B cell (primary cell): ENCODE data around the gene IQCK. TPM values are rescaled to one million over a fixed set of nuclear protein-coding genes. Genes with fewer than 3 reads are reported as not detected.

ENCODE experiments used
- ATAC-seq: fragments of 200-7000 bp; cut with Tn5 transposase; one replicate; pipeline ENCODE4 v1.10.0; 2021; ENCODE audit warnings: low read depth, mild to moderate bottlenecking, moderate number of reproducible peaks, moderate library complexity
- CTCF ChIA-PET: fragments of 350-600 bp; sonication (Branson Sonifier 250); formaldehyde crosslinking; loops from one replicate; lab custom pipeline; 2021; ENCODE audit warnings: antibody characterized with exemption, inconsistent platforms; lab: Charles Lee
- POLR2A ChIA-PET: fragments of 350-600 bp; sonication (Branson Sonifier 250); formaldehyde crosslinking; loops from one replicate; lab custom pipeline; 2021; ENCODE audit warnings: antibody characterized with exemption; lab: Charles Lee
- DNase-seq: peaks from one replicate; pipeline ENCODE4 v3.0.0; 2013
- H2AFZ ChIP-seq: 2 replicates; pipeline ENCODE4 v1.6.1; 2012; ENCODE audit warnings: mild to moderate bottlenecking, low read depth, low read length; ENCODE audit not compliant: insufficient read depth, poor library complexity, severe bottlenecking
- H3K27ac ChIP-seq, 2 donors: 1 replicate in 1 of 2; 2 replicates in 1 of 2; pipeline ENCODE4 v1.5.1; 2012 to 2013; ENCODE audit warnings: low read length in 2 of 2, mild to moderate bottlenecking in 2 of 2, moderate library complexity in 1 of 2
- H3K27me3 ChIP-seq, 4 experiments: fragments of 200-600 bp in 1 of 4; sonication (generic) in 1 of 4; replicated peaks in 1 of 4; 1 replicate in 2 of 4; 2 replicates in 2 of 4; pipeline versions ENCODE4 v1.6.1 to v1.7.0; 2013 to 2016; ENCODE audit warnings: low read length in 3 of 4, mild to moderate bottlenecking in 2 of 4, mixed read lengths in 1 of 4, moderate library complexity in 1 of 4; ENCODE audit not compliant: insufficient read depth in 4 of 4, control insufficient read depth in 3 of 4; ENCODE audit errors: control extremely low read depth in 1 of 4
- H3K36me3 ChIP-seq, 2 experiments: replicated peaks in 1 of 2; 1 replicate in 1 of 2; 2 replicates in 1 of 2; pipeline versions ENCODE4 v1.6.1 to v1.7.1; 2013; ENCODE audit warnings: low read length in 1 of 2; ENCODE audit not compliant: insufficient read depth in 2 of 2, control insufficient read depth in 1 of 2; ENCODE audit errors: control extremely low read depth in 1 of 2, extremely low read depth in 1 of 2
- H3K4me1 ChIP-seq, 2 donors: fragments of 200-600 bp in 1 of 2; sonication (generic) in 1 of 2; 1 replicate in 1 of 2; 2 replicates in 1 of 2; pipeline versions ENCODE4 v1.5.1 to v1.6.1; 2013 to 2017; ENCODE audit warnings: low read length in 2 of 2; ENCODE audit not compliant: control insufficient read depth in 2 of 2, insufficient read depth in 2 of 2
- H3K4me2 ChIP-seq: replicated peaks from 2 replicates; pipeline ENCODE3; 2012; ENCODE audit warnings: mild to moderate bottlenecking, low read depth, low read length; ENCODE audit not compliant: poor library complexity, severe bottlenecking
- H3K4me3 ChIP-seq, 5 experiments: fragments of 200-600 bp in 1 of 5; sonication (generic) in 1 of 5; 1 replicate in 3 of 5; 2 replicates in 2 of 5; pipeline versions ENCODE4 v1.5.1 to v1.7.0; 2011 to 2016; ENCODE audit warnings: low read length in 4 of 5, mild to moderate bottlenecking in 4 of 5, low read depth in 2 of 5, control low read depth in 1 of 5, moderate library complexity in 1 of 5; ENCODE audit not compliant: insufficient read depth in 1 of 5; ENCODE audit errors: control extremely low read depth in 1 of 5, extremely low read depth in 1 of 5
- H3K79me2 ChIP-seq: fragments of 200-600 bp; sonication (generic); one replicate; pipeline ENCODE4 v1.6.0; 2016; ENCODE audit warnings: low read length; ENCODE audit not compliant: control insufficient read depth, insufficient read depth
- H3K9ac ChIP-seq: fragments of 200-600 bp; sonication (generic); 2 replicates; pipeline ENCODE4 v1.6.1; 2017; ENCODE audit warnings: mild to moderate bottlenecking, low read length, moderate library complexity
- H3K9me3 ChIP-seq, 3 donors: one replicate each; pipeline versions ENCODE4 v1.6.1 to v1.7.1; 2013; ENCODE audit warnings: low read length in 2 of 3; ENCODE audit not compliant: control insufficient read depth in 2 of 3, insufficient read depth in 1 of 3; ENCODE audit errors: control extremely low read depth in 1 of 3
- H4K20me1 ChIP-seq: 2 replicates; pipeline ENCODE4 v1.6.0; 2012; ENCODE audit warnings: mild to moderate bottlenecking, low read length; ENCODE audit not compliant: insufficient read depth, control insufficient read depth, poor library complexity, severe bottlenecking
- H3K27ac Mint-ChIP-seq: one replicate; pipeline ENCODE4 v1.8.0; 2021; ENCODE audit warnings: mixed read lengths
- H3K27me3 Mint-ChIP-seq: one replicate; pipeline ENCODE4 v1.8.0; 2021; ENCODE audit warnings: mixed read lengths
- H3K4me1 Mint-ChIP-seq: one replicate; pipeline ENCODE4 v1.8.0; 2021; ENCODE audit warnings: mixed read lengths
- H3K4me3 Mint-ChIP-seq: one replicate; pipeline ENCODE4 v1.8.0; 2021; ENCODE audit warnings: mixed read lengths
- H3K9me3 Mint-ChIP-seq: one replicate; pipeline ENCODE4 v1.8.0; 2022; ENCODE audit warnings: mixed read lengths; ENCODE audit not compliant: insufficient read depth
- CTCF ChIP-seq: fragments of 200-600 bp; IDR thresholded peaks from one replicate; pipeline ENCODE4 v1.8.0; 2022; ENCODE audit warnings: antibody characterized with exemption, mild to moderate bottlenecking
- EZH2 ChIP-seq: IDR thresholded peaks from 2 replicates; pipeline ENCODE4 v1.6.1; 2012; ENCODE audit warnings: borderline replicate concordance, low read depth, mild to moderate bottlenecking, moderate library complexity, low read length; ENCODE audit not compliant: insufficient read depth, poor library complexity, severe bottlenecking
- WGBS: methylation state at CpG from one replicate; pipeline ENCODE4 v1.1.5; 2013; ENCODE audit warnings: missing lambda C conversion rate; ENCODE audit not compliant: insufficient coverage; 5-methylcytosine and 5-hydroxymethylcytosine counted together
- intact Hi-C: fragments of 100-400 bp; cut with micrococcal nuclease; formaldehyde crosslinking; loops from one replicate; pipeline ENCODE4 v1.10.0; 2022
- polyA plus RNA-seq: library from polyadenylated mRNA; depleted of rRNA; stranded (reverse); fragments of >200 nt; gene quantifications from 2 replicates; pipeline ENCODE4 v1.2.3, GENCODE V29; 2012
- total RNA-seq, 2 donors: library from RNA; stranded (reverse); fragments of 120-200 nt in 1 of 2; gene quantifications; 1 replicate in 1 of 2; 2 replicates in 1 of 2; pipeline versions ENCODE4 v1.2.3 to v1.2.4, GENCODE V29; 2013 to 2022

IQCK gene
- total and polyA plus RNA-seq, 2 donors (not counting 1 experiment from before 2014, with no cell fraction given), result 1.00 to 3.0 TPM

- Histone ChIP-seq H3K4me2 (no peak overlapping the region), H3K4me1 (no peaks in the 10 kb centered on the region), H4K20me1 (no peaks in the 10 kb centered on the region), H3K9ac (no peak overlapping the region), H3K27ac (no peak overlapping the region), H3K79me2 (no peaks in the 10 kb centered on the region), H3K27me3 (no peaks in the 10 kb centered on the region), H3K4me3 (no peak overlapping the region), H2AFZ (no peak overlapping the region), H3K36me3 (peaks cover 0 to 43% of the 10 kb centered on the region in 2 experiments), H3K9me3 (no peaks in the 10 kb centered on the region)
- ATAC-seq (no peak), DNase-seq (no peak)
- Mint-ChIP-seq H3K27me3 (no peaks in the 10 kb centered on the region), H3K9me3 (no peaks in the 10 kb centered on the region), H3K4me3 (no peak overlapping the region), H3K4me1 (no peaks in the 10 kb centered on the region), H3K27ac (no peak overlapping the region)
- ChIA-PET CTCF (interaction anchor here (0.9 kb wide), 1 partner anchor 10 kb away, joined by 3 read pairs; no protein-coding TSS in a partner anchor), POLR2A (no interaction called here)
- no peak for TF ChIP-seq CTCF
- no peak for TF ChIP-seq EZH2
- 96% methylated on average over 8 of the region's 8 CpGs for WGBS
- intact Hi-C loops, result no loop called here
Observed at GRCh38 chr16:19697756-19698318, 20.2 kb upstream of the IQCK start.
